HEK293 (cell line): ENCODE data around the gene CCR5AS.
"Not testable (repeated sequence)": the region's sequence is repeated elsewhere in the genome, so short reads cannot be mapped to it uniquely, and the experiment has no call there.

Source experiments
- ZFP69B ChIP-seq: fragments of 450-650 bp; formaldehyde crosslinking; IDR thresholded peaks from 2 replicates; pipeline ENCODE4 v1.5.1; 2016; ENCODE audit warnings: missing biosample characterization, missing genetic modification characterization
- ZNF23 ChIP-seq: fragments of 450-650 bp; formaldehyde crosslinking; IDR thresholded peaks from 2 replicates; pipeline ENCODE4 v1.5.1; 2016; ENCODE audit warnings: missing biosample characterization, missing genetic modification characterization, borderline replicate concordance
- ZNF501 ChIP-seq: fragments of 450-650 bp; formaldehyde crosslinking; IDR thresholded peaks from 2 replicates; pipeline ENCODE4 v1.5.1; 2016; ENCODE audit warnings: missing biosample characterization, missing genetic modification characterization

GRCh38 chr3:46431905-46432304 is 25.0 kb upstream of the CCR5AS start:
- TF ChIP-seq ZNF23; ZNF501 (tag by site-specific recombination); ZFP69B: not testable (repeated sequence)
